Stimulated activated effector memory CD8-positive, alpha-beta T cell treated with anti-CD3 and anti-CD28 coated beads, Interleukin-12 subunit alpha, Interleukin-12 subunit beta, amount 100 ng/mL, for 72 hours (primary cell): ENCODE measurements around the gene SRGAP2B.
A peak's percentile ranks its signal among the peaks of the same experiment; 100 is the strongest.
"Not testable (repeated sequence)": the region's sequence is repeated elsewhere in the genome, so short reads cannot be mapped to it uniquely, and the experiment has no call there.

Experiments used
- ATAC-seq: fragments of 150-1000 bp; cut with Tn5 transposase; 2 replicates; pipeline ENCODE4 v1.10.0; 2021
- DNase-seq, 2 donors: peaks; one replicate each; pipeline ENCODE4 v3.0.0; 2021 to 2022; ENCODE audit warnings: low spot score in 2 of 2
- H3K27ac Mint-ChIP-seq: one replicate; pipeline ENCODE4 v1.8.0; 2022; ENCODE audit warnings: mild to moderate bottlenecking, mixed read lengths
- H3K36me3 Mint-ChIP-seq: one replicate; pipeline ENCODE4 v1.8.0; 2022; ENCODE audit warnings: mild to moderate bottlenecking, mixed read lengths
- H3K4me1 Mint-ChIP-seq: one replicate; pipeline ENCODE4 v1.8.0; 2022; ENCODE audit warnings: mixed read lengths
- H3K4me3 Mint-ChIP-seq: one replicate; pipeline ENCODE4 v1.8.0; 2022; ENCODE audit warnings: mild to moderate bottlenecking, mixed read lengths
- H3K9me3 Mint-ChIP-seq: one replicate; pipeline ENCODE4 v1.8.0; 2022; ENCODE audit warnings: mixed read lengths

SRGAP2B gene

GRCh38 chr1:144998134-144998980 is 96.8 kb downstream of the SRGAP2B start:
- H3K4me1 Mint-ChIP-seq, H3K27ac Mint-ChIP-seq, H3K4me3 Mint-ChIP-seq, DNase-seq, H3K9me3 Mint-ChIP-seq, H3K36me3 Mint-ChIP-seq: not testable (repeated sequence)
- ATAC-seq = peak; percentile 32

GRCh38 chr1:144995833-144996410 is 99.2 kb downstream of the SRGAP2B start:
- not testable (repeated sequence) for H3K36me3 Mint-ChIP-seq, DNase-seq, H3K9me3 Mint-ChIP-seq, H3K27ac Mint-ChIP-seq, H3K4me1 Mint-ChIP-seq, H3K4me3 Mint-ChIP-seq, ATAC-seq

- ATAC-seq = peak; percentile 68
- not testable (repeated sequence) for DNase-seq, H3K4me1 Mint-ChIP-seq, H3K36me3 Mint-ChIP-seq, H3K9me3 Mint-ChIP-seq, H3K27ac Mint-ChIP-seq, H3K4me3 Mint-ChIP-seq
Observed at GRCh38 chr1:144992915-144993314, 102.2 kb downstream of the SRGAP2B start.

GRCh38 chr1:144990611-144991010 is 104.5 kb downstream of the SRGAP2B start:
- H3K36me3 Mint-ChIP-seq, H3K4me3 Mint-ChIP-seq, H3K4me1 Mint-ChIP-seq, H3K9me3 Mint-ChIP-seq, DNase-seq, H3K27ac Mint-ChIP-seq, ATAC-seq: not testable (repeated sequence)

- not testable (repeated sequence) for H3K36me3 Mint-ChIP-seq, H3K4me3 Mint-ChIP-seq, H3K4me1 Mint-ChIP-seq, H3K27ac Mint-ChIP-seq, DNase-seq, H3K9me3 Mint-ChIP-seq, ATAC-seq
Observed at GRCh38 chr1:144987131-144987530, 108.0 kb downstream of the SRGAP2B start.

- not testable (repeated sequence) for H3K36me3 Mint-ChIP-seq, DNase-seq, H3K9me3 Mint-ChIP-seq, ATAC-seq, H3K27ac Mint-ChIP-seq, H3K4me1 Mint-ChIP-seq, H3K4me3 Mint-ChIP-seq
Observed at GRCh38 chr1:144986171-144986860, 108.8 kb downstream of the SRGAP2B start.

- not testable (repeated sequence) for ATAC-seq, H3K27ac Mint-ChIP-seq, H3K36me3 Mint-ChIP-seq, DNase-seq, H3K4me1 Mint-ChIP-seq, H3K9me3 Mint-ChIP-seq, H3K4me3 Mint-ChIP-seq
Observed at GRCh38 chr1:144985550-144986170, 109.5 kb downstream of the SRGAP2B start.

- not testable (repeated sequence) for H3K27ac Mint-ChIP-seq, H3K4me1 Mint-ChIP-seq, H3K9me3 Mint-ChIP-seq, H3K4me3 Mint-ChIP-seq, ATAC-seq, DNase-seq, H3K36me3 Mint-ChIP-seq
Observed at GRCh38 chr1:144982802-144983525, 112.2 kb downstream of the SRGAP2B start.

- not testable (repeated sequence) for ATAC-seq, DNase-seq, H3K4me3 Mint-ChIP-seq, H3K4me1 Mint-ChIP-seq, H3K9me3 Mint-ChIP-seq, H3K27ac Mint-ChIP-seq, H3K36me3 Mint-ChIP-seq
Observed at GRCh38 chr1:144981157-144981556, 114.0 kb downstream of the SRGAP2B start.

- not testable (repeated sequence) for ATAC-seq, H3K27ac Mint-ChIP-seq, H3K4me3 Mint-ChIP-seq, H3K9me3 Mint-ChIP-seq, H3K36me3 Mint-ChIP-seq, H3K4me1 Mint-ChIP-seq, DNase-seq
Observed at GRCh38 chr1:144979960-144980595, 115.0 kb downstream of the SRGAP2B start.

GRCh38 chr1:144977856-144978255 is 117.3 kb downstream of the SRGAP2B start:
- ATAC-seq, H3K27ac Mint-ChIP-seq, H3K36me3 Mint-ChIP-seq, H3K4me1 Mint-ChIP-seq, DNase-seq, H3K9me3 Mint-ChIP-seq, H3K4me3 Mint-ChIP-seq: not testable (repeated sequence)

GRCh38 chr1:144971936-144972335 is 123.2 kb downstream of the SRGAP2B start:
- H3K9me3 Mint-ChIP-seq, DNase-seq, ATAC-seq, H3K27ac Mint-ChIP-seq, H3K36me3 Mint-ChIP-seq, H3K4me3 Mint-ChIP-seq, H3K4me1 Mint-ChIP-seq: not testable (repeated sequence)

GRCh38 chr1:144966488-144966887 is 128.6 kb downstream of the SRGAP2B start:
- H3K4me3 Mint-ChIP-seq, H3K9me3 Mint-ChIP-seq, H3K4me1 Mint-ChIP-seq, H3K27ac Mint-ChIP-seq, H3K36me3 Mint-ChIP-seq, ATAC-seq, DNase-seq: not testable (repeated sequence)

GRCh38 chr1:144964765-144965164 is 130.4 kb downstream of the SRGAP2B start:
- not testable (repeated sequence) for DNase-seq, H3K36me3 Mint-ChIP-seq, H3K27ac Mint-ChIP-seq, H3K4me3 Mint-ChIP-seq, H3K9me3 Mint-ChIP-seq, H3K4me1 Mint-ChIP-seq, ATAC-seq
